ENCODE measurements around the gene WDR20.

WDR20 gene, protein sequence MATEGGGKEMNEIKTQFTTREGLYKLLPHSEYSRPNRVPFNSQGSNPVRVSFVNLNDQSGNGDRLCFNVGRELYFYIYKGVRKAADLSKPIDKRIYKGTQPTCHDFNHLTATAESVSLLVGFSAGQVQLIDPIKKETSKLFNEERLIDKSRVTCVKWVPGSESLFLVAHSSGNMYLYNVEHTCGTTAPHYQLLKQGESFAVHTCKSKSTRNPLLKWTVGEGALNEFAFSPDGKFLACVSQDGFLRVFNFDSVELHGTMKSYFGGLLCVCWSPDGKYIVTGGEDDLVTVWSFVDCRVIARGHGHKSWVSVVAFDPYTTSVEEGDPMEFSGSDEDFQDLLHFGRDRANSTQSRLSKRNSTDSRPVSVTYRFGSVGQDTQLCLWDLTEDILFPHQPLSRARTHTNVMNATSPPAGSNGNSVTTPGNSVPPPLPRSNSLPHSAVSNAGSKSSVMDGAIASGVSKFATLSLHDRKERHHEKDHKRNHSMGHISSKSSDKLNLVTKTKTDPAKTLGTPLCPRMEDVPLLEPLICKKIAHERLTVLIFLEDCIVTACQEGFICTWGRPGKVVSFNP

DNA sequence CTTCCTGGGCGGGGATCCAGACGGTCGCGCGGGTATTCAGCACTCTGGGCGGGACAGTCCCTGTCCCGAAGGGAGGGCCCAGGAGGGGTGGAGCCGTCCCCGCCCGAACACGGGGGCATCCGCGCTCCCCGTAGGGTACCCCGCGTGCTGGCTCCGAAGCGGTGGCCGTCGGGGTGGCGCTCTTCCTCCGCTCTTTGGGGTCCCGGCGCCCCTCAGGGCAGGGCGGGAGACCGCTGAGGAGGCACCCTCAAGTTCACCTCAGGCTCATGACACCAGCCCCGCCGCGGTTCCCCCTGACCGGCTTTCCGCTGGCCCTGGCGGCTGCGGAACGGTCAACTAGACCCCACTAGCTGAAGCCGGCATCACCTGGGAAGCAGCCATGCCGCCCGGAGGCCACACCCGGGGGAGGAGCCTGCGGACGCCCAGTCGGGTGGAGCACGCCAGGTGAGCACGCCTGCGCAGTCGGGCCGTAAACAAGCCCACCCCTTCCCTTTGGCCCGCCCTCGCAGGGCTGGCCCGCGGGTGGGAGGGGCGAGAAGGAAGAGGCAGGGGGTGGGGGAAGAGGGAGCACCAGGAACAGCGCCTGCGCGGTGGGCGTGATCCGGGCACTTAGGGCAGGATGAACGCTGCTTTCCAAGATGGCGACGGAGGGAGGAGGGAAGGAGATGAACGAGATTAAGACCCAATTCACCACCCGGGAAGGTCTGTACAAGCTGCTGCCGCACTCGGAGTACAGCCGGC is at the start of gene WDR20:
WDR20 (plus strand) TSS at position 612 of the 741 bp plus-strand sequence; CDS start at position 639, 27 bp downstream.
- peak within 1 kb of the TSS; percentile 96 for H3K4me3 ChIP-seq (ENCODE audit: low read depth, low read length)
- peak; percentile 98 for DNase-seq (ENCODE audit: low read depth)
- TF ChIP-seq, protein P1, sequence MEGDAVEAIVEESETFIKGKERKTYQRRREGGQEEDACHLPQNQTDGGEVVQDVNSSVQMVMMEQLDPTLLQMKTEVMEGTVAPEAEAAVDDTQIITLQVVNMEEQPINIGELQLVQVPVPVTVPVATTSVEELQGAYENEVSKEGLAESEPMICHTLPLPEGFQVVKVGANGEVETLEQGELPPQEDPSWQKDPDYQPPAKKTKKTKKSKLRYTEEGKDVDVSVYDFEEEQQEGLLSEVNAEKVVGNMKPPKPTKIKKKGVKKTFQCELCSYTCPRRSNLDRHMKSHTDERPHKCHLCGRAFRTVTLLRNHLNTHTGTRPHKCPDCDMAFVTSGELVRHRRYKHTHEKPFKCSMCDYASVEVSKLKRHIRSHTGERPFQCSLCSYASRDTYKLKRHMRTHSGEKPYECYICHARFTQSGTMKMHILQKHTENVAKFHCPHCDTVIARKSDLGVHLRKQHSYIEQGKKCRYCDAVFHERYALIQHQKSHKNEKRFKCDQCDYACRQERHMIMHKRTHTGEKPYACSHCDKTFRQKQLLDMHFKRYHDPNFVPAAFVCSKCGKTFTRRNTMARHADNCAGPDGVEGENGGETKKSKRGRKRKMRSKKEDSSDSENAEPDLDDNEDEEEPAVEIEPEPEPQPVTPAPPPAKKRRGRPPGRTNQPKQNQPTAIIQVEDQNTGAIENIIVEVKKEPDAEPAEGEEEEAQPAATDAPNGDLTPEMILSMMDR (conservative IDR thresholded peaks at IDR 0.05; ENCODE audit: low read depth, low read length): no peak

DNA sequence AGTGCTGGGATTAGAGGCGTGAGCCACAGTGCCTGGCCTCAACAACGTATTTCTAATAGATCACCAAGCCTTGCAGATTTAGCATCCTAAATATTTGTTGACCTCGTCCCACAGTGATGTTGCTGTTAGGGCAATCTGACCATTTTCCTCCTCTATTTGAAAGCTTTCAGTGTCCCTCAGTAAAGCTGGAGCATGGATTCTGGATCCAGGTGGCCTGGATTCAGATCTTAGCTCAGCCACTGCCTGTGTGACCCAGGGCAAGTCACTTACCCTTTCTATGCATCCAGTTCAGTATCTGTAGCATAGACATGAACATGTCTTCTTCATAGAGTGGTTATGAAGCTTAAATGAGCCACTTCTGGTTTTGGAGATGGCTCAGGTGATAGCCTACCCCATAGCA is 49.0 kb upstream of the WDR20 start:
- no peak for DNase-seq (ENCODE audit: low read depth)
- TF ChIP-seq, protein P1 (conservative IDR thresholded peaks at IDR 0.05; ENCODE audit: low read depth, low read length): no peak
- no peak overlapping the region for H3K4me3 ChIP-seq (ENCODE audit: low read depth, low read length)

DNA sequence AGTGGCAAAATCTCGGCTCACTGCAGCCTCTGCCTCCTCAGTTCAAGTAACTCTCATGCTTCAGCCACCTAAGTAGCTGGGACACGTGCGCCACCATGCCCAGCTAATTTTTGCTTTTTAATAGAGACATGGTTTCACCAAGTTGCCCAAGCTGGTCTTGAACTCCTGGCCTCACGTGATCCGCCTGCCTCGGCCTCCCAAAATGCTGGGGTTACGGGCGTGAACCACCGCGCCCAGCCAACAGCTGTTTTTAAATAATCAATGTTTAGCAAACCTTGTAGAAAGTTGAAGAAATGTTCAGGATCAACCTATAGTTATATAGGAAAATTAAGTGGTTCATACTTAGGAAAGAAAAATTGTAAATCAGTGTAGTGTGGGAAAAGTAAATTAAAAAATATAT is 46.9 kb upstream of the WDR20 start:
- no peak overlapping the region for H3K4me3 ChIP-seq (ENCODE audit: low read depth, low read length)
- TF ChIP-seq, protein P1 (conservative IDR thresholded peaks at IDR 0.05; ENCODE audit: low read depth, low read length): no peak
- no peak for DNase-seq (ENCODE audit: low read depth)

DNA sequence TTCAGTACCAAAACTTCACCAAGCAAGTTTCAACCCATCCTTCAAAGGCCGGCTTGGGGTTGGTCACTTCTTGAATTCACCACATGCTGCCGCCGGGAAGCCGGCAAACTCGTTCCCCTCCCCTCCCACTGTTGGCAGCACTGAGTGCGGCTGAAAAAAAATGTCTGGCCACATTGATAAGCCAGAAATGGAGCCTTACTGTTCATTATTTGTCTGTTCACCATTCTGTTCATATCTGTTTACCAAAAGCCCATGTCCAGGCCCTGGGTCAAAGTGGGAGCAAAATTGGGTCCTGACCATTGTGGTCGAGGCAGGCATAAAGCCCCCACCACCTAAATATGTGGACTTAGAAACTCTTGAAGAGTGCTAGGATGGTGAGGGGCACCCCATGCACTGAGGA is 45.6 kb upstream of the WDR20 start:
- TF ChIP-seq, protein P1 (conservative IDR thresholded peaks at IDR 0.05; ENCODE audit: low read depth, low read length): no peak
- H3K4me3 ChIP-seq (ENCODE audit: low read depth, low read length): no peak overlapping the region
- DNase-seq (ENCODE audit: low read depth): no peak

DNA sequence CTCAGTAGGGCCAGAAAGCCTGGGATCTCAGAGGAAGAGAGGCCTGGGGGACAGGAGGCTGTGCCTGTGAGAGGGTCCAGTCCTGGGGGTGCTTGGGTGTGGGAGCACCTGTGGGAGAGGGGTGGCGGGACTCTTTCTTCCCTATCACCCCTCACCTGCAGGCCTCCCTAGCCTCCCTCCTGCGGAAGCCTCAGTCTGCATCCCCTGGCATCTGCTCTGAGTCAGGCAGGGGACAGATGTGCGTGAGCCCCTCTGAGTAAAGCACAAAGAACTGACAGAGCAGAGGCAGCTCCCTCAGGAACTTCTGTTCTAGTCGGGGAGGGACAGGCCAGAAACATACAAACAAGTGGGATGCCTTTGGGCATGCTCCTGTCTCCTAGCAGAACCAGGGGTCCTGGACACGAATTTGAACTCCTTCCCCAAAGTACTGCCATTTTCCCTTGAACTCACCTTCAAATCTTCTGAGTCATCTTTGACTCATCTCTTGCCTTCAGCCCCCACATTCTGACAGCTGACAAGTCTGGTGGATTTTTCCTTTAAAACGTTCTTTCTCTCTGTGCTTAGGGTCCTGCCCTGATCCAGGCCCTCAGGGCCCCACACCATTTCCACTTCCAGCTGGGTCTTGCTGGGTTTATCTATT is 44.3 kb upstream of the WDR20 start:
- TF ChIP-seq, protein P1 (conservative IDR thresholded peaks at IDR 0.05; ENCODE audit: low read depth, low read length): no peak
- peak; percentile 35 for DNase-seq (ENCODE audit: low read depth)
- H3K4me3 ChIP-seq (ENCODE audit: low read depth, low read length): no peak overlapping the region

DNA sequence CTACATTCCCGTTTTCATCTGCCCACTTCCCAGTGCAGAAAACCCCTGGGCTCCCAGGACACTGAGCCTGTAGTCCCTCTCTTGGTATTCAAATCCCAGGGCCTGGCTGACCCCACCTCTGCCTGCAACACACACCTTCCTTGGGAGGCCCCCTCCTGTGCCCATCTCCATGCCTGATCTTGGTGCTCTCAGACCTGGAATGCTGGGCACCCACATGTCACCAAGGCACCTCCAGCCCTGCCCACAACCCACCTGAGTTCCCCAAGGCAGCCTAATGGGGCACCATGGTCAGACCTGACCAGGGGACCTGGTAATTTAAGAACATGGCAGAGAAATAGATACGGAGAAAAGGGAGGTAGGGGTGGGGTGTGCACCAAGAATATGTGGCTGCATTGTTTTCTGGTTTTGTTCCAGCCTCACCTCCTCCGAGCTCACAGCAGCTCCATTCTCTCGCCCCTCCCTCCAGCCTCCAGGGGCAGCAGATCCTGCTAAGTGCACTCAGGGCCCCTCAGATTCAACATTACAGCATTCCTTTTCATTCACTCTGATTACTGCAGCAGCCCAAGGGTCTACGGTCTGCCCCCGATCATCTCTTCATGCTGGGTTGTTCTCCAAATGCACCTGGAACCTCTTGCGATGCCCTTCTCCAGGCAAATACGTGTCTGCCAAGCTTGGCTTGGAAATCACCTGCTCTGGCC is 43.7 kb upstream of the WDR20 start:
- peak; percentile 21 for DNase-seq (ENCODE audit: low read depth)
- H3K4me3 ChIP-seq (ENCODE audit: low read depth, low read length): peak overlapping the region; percentile 22

More for the DNA sequence above, 43.7 kb upstream of the WDR20 start:
- TF ChIP-seq, protein P1 (conservative IDR thresholded peaks at IDR 0.05; ENCODE audit: low read depth, low read length): no peak
